Fibroblast of mammary gland (primary cell): ENCODE data around the gene ASCC1.
"Not testable (repeated sequence)": the region's sequence is repeated elsewhere in the genome, so short reads cannot be mapped to it uniquely, and the experiment has no call there.

Source experiments
- DNase-seq: peaks from one replicate; pipeline ENCODE4 v3.0.0-alpha.2; 2010; ENCODE audit warnings: low read depth
- H3K4me3 ChIP-seq: 2 replicates; pipeline ENCODE4 v1.5.1; 2011; ENCODE audit warnings: low read depth, mild to moderate bottlenecking, low read length, moderate library complexity; ENCODE audit not compliant: control insufficient read depth
- CTCF ChIP-seq: conservative IDR thresholded peaks from 2 replicates; pipeline ENCODE4 v1.5.1; 2011; ENCODE audit warnings: low read depth, low read length, inconsistent platforms; ENCODE audit not compliant: control insufficient read depth, insufficient read depth

The ASCC1 gene

GRCh38 chr10:72254813-72255568, 38.9 kb upstream of the ASCC1 start:
- no peak for TF ChIP-seq CTCF
- DNase-seq, result peak; percentile 90
- H3K4me3 ChIP-seq, result no peak overlapping the region

- H3K4me3 ChIP-seq, result no peak overlapping the region
- DNase-seq, result no peak
These were observed 37.5 kb upstream of the ASCC1 start for GRCh38 chr10:72253578-72253977.

GRCh38 chr10:72252972-72253371, 36.9 kb upstream of the ASCC1 start:
- H3K4me3 ChIP-seq, result no peak overlapping the region
- no peak for DNase-seq
- no peak for TF ChIP-seq CTCF

More at GRCh38 chr10:72253578-72253977, 37.5 kb upstream of the ASCC1 start:
- TF ChIP-seq CTCF, result no peak

- DNase-seq, result no peak
- no peak for TF ChIP-seq CTCF
- no peak overlapping the region for H3K4me3 ChIP-seq
These were observed 35.6 kb upstream of the ASCC1 start for GRCh38 chr10:72251635-72252034.

- DNase-seq, result peak; percentile 86
- no peak for TF ChIP-seq CTCF
- H3K4me3 ChIP-seq, result no peak overlapping the region
These were observed 34.6 kb upstream of the ASCC1 start for GRCh38 chr10:72250666-72251065.

- DNase-seq, H3K4me3 ChIP-seq: not testable (repeated sequence)
These were observed 33.2 kb upstream of the ASCC1 start for GRCh38 chr10:72249176-72249862.

GRCh38 chr10:72248468-72249151, 32.5 kb upstream of the ASCC1 start:
- peak; percentile 87 for DNase-seq
- peak overlapping the region; percentile 18 for H3K4me3 ChIP-seq
- no peak for TF ChIP-seq CTCF
